ENCODE data around the gene CRMP1.
"Not testable (repeated sequence)": the region's sequence is repeated elsewhere in the genome, so short reads cannot be mapped to it uniquely, and the experiment has no call there.

CRMP1 gene

GRCh38 chr4:5816851-5817375, 76.0 kb downstream of the CRMP1 start:
- no peak for DNase-seq

- DNase-seq, result no peak
Measured at GRCh38 chr4:5816101-5816500, 76.8 kb downstream of the CRMP1 start.

- DNase-seq, result no peak
Measured at GRCh38 chr4:5815641-5816040, 77.2 kb downstream of the CRMP1 start.

- no peak for DNase-seq
Measured at GRCh38 chr4:5814421-5814820, 78.5 kb downstream of the CRMP1 start.

DNA sequence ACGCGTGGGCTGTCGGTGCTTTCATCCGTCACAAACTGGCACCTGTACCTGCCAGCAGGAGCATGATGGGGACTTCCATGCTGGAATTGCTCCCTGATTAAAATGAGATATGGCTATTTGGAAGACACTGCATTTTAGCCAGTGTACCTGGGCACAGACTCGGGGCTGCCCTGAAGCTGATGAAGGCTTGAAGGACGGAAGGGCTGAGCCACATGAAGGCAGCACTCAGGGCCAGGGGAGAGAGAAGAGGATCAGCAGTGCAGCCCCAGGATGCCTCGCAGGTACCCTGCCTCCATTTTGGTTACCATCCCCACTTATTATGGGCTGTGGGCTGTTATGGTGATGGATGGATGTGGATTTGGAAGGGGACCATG, 79.0 kb downstream of the CRMP1 start:
- DNase-seq, result no peak

GRCh38 chr4:5812506-5813229, 80.2 kb downstream of the CRMP1 start:
- DNase-seq, result peak; percentile 6 to 27

DNA sequence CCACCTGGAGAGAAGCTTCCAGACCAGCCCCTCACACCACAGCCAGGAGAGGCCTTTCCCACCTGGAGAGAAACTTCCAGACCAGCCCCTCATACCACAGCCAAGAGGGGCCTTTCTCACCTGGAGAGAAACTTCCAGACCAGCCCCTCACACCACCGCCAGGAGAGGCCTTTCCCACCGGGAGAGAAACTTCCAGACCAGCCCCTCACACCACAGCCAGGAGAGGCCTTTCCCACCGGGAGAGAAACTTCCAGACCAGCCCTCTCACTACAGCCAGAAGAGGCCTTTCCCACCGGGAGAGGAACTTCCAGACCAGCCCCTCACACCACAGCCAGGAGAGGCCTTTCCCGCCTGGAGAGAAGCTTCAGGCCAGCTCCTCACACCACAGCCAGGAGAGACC, 80.8 kb downstream of the CRMP1 start:
- not testable (repeated sequence) for DNase-seq

GRCh38 chr4:5810770-5811430, 82.0 kb downstream of the CRMP1 start:
- no peak for DNase-seq

DNA sequence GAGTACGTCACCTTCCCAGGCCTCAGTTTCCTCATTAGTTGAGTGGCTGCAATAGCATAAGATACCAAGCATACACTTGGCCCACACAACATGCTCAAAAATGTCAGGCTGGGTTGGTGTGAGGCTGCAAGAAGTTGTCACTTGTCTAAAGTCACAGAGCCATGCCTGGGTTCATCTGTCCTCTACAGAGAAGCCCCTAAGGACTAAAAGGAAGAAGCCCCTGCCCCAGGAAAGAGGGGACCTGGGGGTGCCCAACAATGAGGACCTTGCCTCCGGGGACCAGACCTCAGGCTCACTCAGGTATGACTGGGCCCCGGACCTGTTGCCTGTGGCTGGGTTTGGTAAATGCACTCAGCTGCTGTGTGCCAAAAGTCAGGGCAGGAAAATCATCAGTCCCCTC, 82.7 kb downstream of the CRMP1 start:
- DNase-seq, result no peak

GRCh38 chr4:5809216-5809776, 83.6 kb downstream of the CRMP1 start:
- DNase-seq, result no peak

DNA sequence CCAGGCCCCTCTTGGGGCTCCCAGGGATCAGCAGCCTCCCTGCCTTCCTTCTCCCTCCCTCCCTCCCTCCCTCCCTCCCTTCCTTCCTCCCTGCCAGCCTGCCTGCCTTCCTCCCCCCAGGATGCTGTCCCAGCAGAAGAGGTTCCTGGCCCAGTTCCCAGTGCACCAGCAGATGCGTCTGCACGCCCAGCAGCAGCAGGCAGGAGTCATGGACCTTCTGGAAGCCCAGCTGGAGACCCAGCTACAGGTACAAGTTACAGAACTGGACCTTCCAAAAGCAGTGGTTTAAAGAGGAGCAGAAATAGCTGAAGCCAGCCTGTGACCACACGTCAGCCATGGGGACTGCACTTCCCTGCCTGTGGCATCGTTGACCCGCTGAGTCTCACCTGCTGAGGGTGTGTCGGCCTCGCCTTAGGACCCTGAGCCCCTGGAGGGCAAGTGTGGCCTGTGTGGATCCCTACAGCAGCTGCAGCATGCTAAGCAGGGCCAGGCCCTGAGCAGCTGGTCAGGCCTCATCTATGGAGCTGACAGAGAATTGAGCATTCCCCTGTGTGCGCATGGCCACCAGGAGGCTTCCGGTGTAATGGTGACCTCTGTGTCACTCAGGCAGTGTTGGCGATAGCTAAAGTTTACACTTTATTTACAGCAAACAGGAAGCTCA, 84.7 kb downstream of the CRMP1 start:
- DNase-seq, result no peak

- no peak for DNase-seq
Measured at GRCh38 chr4:5805270-5805669, 87.6 kb downstream of the CRMP1 start.

GRCh38 chr4:5804656-5805055, 88.2 kb downstream of the CRMP1 start:
- DNase-seq, result no peak

- DNase-seq, result no peak
Measured at GRCh38 chr4:5802565-5802964, 90.3 kb downstream of the CRMP1 start.

- no peak for DNase-seq
Measured at GRCh38 chr4:5801696-5802095, 91.2 kb downstream of the CRMP1 start.

GRCh38 chr4:5800496-5800895, 92.4 kb downstream of the CRMP1 start:
- no peak for DNase-seq

GRCh38 chr4:5799406-5799805, 93.5 kb downstream of the CRMP1 start:
- no peak for DNase-seq

GRCh38 chr4:5798946-5799345, 93.9 kb downstream of the CRMP1 start:
- no peak for DNase-seq

GRCh38 chr4:5798462-5798861, 94.4 kb downstream of the CRMP1 start:
- DNase-seq, result no peak

- no peak for DNase-seq
Measured at GRCh38 chr4:5797866-5798265, 95.0 kb downstream of the CRMP1 start.

GRCh38 chr4:5796976-5797375, 95.9 kb downstream of the CRMP1 start:
- no peak for DNase-seq

GRCh38 chr4:5795580-5795979, 97.3 kb downstream of the CRMP1 start:
- DNase-seq, result no peak

DNA sequence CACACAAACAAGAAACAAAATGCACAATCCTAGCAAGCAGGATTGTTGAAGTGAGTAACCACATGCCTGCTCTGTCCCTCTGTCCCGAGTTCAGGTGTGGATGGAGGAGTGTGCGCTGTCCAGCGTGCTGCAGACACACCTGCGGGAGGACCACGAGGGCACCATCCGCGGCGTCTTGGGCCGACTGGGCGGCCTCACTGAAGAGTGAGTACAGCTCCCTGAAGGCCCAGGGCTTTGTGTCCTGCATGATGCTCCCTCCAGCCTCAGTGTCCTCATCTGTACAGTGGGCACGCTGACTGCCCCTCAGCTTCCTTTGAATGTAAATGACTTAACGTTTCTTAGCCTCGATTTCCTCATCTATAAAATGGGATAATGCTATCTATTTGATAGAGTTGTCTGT, 99.4 kb downstream of the CRMP1 start:
- no peak for DNase-seq

DNA sequence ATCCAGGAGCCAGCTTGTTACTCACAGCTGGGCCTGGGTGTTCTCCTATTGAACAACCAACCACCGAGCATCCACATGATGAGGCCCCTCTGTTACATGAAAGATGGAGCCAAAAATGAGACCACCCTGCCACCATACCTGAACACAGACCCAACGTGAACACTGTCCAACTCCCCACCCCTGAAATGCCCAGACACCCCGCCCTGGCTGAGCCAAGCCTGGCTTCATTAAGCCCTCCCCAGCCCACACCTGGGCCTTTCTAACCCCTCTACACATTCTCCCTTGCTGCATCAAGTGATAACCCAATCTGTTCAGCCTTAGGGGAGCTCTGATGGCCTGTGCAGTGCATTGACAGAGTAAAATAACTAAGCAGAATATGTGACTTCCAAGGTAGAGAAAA, 101.2 kb downstream of the CRMP1 start:
- no peak for DNase-seq

Data from CD4-positive, alpha-beta T cell treated with Interleukin-1 beta for 1 hour (primary cell).